Mesenchymal stem cell (in vitro differentiated cells and primary cell): ENCODE results near the gene DEPDC1B.

Experiments
- DNase-seq: peaks from one replicate; pipeline ENCODE4 v3.0.0-alpha.2; 2013
- H2AFZ ChIP-seq: one replicate; pipeline ENCODE4 v1.6.1; 2013; ENCODE audit warnings: low read depth, mild to moderate bottlenecking, control low read depth, inconsistent platforms, low read length, moderate library complexity
- H2AK5ac ChIP-seq: 2 replicates; pipeline ENCODE4 v1.6.1; 2013; ENCODE audit warnings: low read length, moderate library complexity, mild to moderate bottlenecking, inconsistent platforms; ENCODE audit not compliant: severe bottlenecking
- H2BK120ac ChIP-seq: one replicate; pipeline ENCODE4 v1.6.1; 2013; ENCODE audit warnings: low read depth, mild to moderate bottlenecking, inconsistent platforms, low read length, moderate library complexity
- H2BK12ac ChIP-seq, 2 experiments: one replicate each; pipeline ENCODE4 v1.6.1; 2013; ENCODE audit warnings: inconsistent platforms in 2 of 2, low read length in 2 of 2, mild to moderate bottlenecking in 2 of 2, moderate library complexity in 2 of 2, control low read depth in 1 of 2
- H2BK15ac ChIP-seq: one replicate; pipeline ENCODE4 v1.6.1; 2013; ENCODE audit warnings: mild to moderate bottlenecking, low read depth, inconsistent platforms; ENCODE audit not compliant: poor library complexity, severe bottlenecking
- H2BK5ac ChIP-seq: 2 replicates; pipeline ENCODE4 v1.6.1; 2013; ENCODE audit warnings: low read depth, mild to moderate bottlenecking, low read length, control low read depth, inconsistent platforms; ENCODE audit not compliant: poor library complexity, severe bottlenecking
- H3K14ac ChIP-seq, 2 experiments: one replicate each; pipeline ENCODE4 v1.6.1; 2013; ENCODE audit warnings: inconsistent platforms in 2 of 2, low read length in 2 of 2, control low read depth in 1 of 2, mild to moderate bottlenecking in 1 of 2, moderate library complexity in 1 of 2
- H3K18ac ChIP-seq, 2 experiments: one replicate each; pipeline ENCODE4 v1.6.1; 2013; ENCODE audit warnings: inconsistent platforms in 2 of 2, low read length in 2 of 2, control low read depth in 1 of 2, low read depth in 1 of 2, mild to moderate bottlenecking in 1 of 2
- H3K23ac ChIP-seq, 2 experiments: one replicate each; pipeline ENCODE4 v1.6.1; 2013; ENCODE audit warnings: inconsistent platforms in 2 of 2, low read length in 2 of 2, mild to moderate bottlenecking in 2 of 2, moderate library complexity in 2 of 2, control low read depth in 1 of 2
- H3K27ac ChIP-seq: 2 replicates; pipeline ENCODE4 v1.5.1; 2013; ENCODE audit warnings: mild to moderate bottlenecking, moderate library complexity, low read length, control low read depth, inconsistent platforms; ENCODE audit not compliant: poor library complexity, severe bottlenecking
- H3K27me3 ChIP-seq, 2 experiments: 2 replicates each; pipeline versions ENCODE4 v1.6.1 to v1.7.0; 2013; ENCODE audit warnings: low read length in 2 of 2, mild to moderate bottlenecking in 2 of 2, moderate library complexity in 2 of 2, control low read depth in 1 of 2, inconsistent platforms in 1 of 2; ENCODE audit not compliant: control insufficient read depth in 1 of 2, insufficient read depth in 1 of 2
- H3K36me3 ChIP-seq, 2 experiments: 2 replicates each; pipeline versions ENCODE4 v1.6.1 to v1.7.0; 2013; ENCODE audit warnings: low read length in 2 of 2, control low read depth in 1 of 2, inconsistent platforms in 1 of 2, low read depth in 1 of 2, mild to moderate bottlenecking in 1 of 2; ENCODE audit not compliant: insufficient read depth in 2 of 2, control insufficient read depth in 1 of 2
- H3K4ac ChIP-seq, 2 experiments: one replicate each; pipeline ENCODE4 v1.6.1; 2013; ENCODE audit warnings: inconsistent platforms in 2 of 2, low read length in 2 of 2, mild to moderate bottlenecking in 2 of 2, moderate library complexity in 2 of 2, control low read depth in 1 of 2, low read depth in 1 of 2
- H3K4me1 ChIP-seq: 2 replicates; pipeline ENCODE4 v1.6.1; 2013; ENCODE audit warnings: low read depth, low read length, control low read depth; ENCODE audit not compliant: control insufficient read depth, insufficient read depth
- H3K4me2 ChIP-seq: 2 replicates; pipeline ENCODE4 v1.6.1; 2013; ENCODE audit warnings: low read length, mild to moderate bottlenecking, inconsistent platforms; ENCODE audit not compliant: poor library complexity, severe bottlenecking
- H3K4me3 ChIP-seq, 2 experiments: 2 replicates each; pipeline versions ENCODE4 v1.5.1 to v1.7.0; 2013; ENCODE audit warnings: low read length in 2 of 2, mild to moderate bottlenecking in 2 of 2, control low read depth in 1 of 2, low read depth in 1 of 2; ENCODE audit not compliant: insufficient read depth in 1 of 2
- H3K79me1 ChIP-seq: replicated peaks from 2 replicates; pipeline ENCODE4 v1.6.1; 2013; ENCODE audit warnings: mild to moderate bottlenecking, control low read depth, low read length, inconsistent platforms; ENCODE audit not compliant: poor library complexity, severe bottlenecking
- H3K9ac ChIP-seq: 2 replicates; pipeline ENCODE4 v1.7.0; 2013; ENCODE audit warnings: mild to moderate bottlenecking, low read length, moderate library complexity
- H3K9me3 ChIP-seq: 2 replicates; pipeline ENCODE4 v1.7.0; 2013; ENCODE audit warnings: mild to moderate bottlenecking, low read length; ENCODE audit not compliant: control insufficient read depth
- H4K8ac ChIP-seq: one replicate; pipeline ENCODE4 v1.6.1; 2013; ENCODE audit warnings: inconsistent platforms, mild to moderate bottlenecking, low read length, moderate library complexity
- H4K91ac ChIP-seq: one replicate; pipeline ENCODE4 v1.6.1; 2013; ENCODE audit warnings: mild to moderate bottlenecking, low read length, inconsistent platforms
- WGBS: methylation state at CpG from one replicate; pipeline ENCODE4 v1.1.7; 2013; ENCODE audit warnings: mixed read lengths; 5-methylcytosine and 5-hydroxymethylcytosine counted together

The DEPDC1B gene

GRCh38 chr5:60710362-60710761 is 10.4 kb upstream of the DEPDC1B start:
- Histone ChIP-seq H2BK15ac (no peak overlapping the region), H3K4me1 (no peaks in the 10 kb centered on the region), H2BK5ac (no peak overlapping the region), H3K14ac (no peak overlapping the region), H3K18ac (no peak overlapping the region), H3K4me3 (no peak overlapping the region), H3K27me3 (no peaks in the 10 kb centered on the region), H4K91ac (no peak overlapping the region), H3K23ac (no peak overlapping the region), H2AFZ (no peak overlapping the region), H2AK5ac (no peak overlapping the region), H3K79me1 (no peaks in the 10 kb centered on the region), H3K4ac (no peak overlapping the region), H3K27ac (no peak overlapping the region), H3K9me3 (no peaks in the 10 kb centered on the region), H3K4me2 (no peak overlapping the region), H3K36me3 (no peaks in the 10 kb centered on the region), H3K9ac (no peak overlapping the region), H2BK120ac (no peak overlapping the region), H4K8ac (no peak overlapping the region), H2BK12ac (no peak overlapping the region)
- DNase-seq: no peak
- 89% methylated on average over 1 of the region's 3 CpGs for WGBS

GRCh38 chr5:60705144-60705543 is 5.2 kb upstream of the DEPDC1B start:
- no peak overlapping the region for H3K4ac ChIP-seq
- H2AFZ ChIP-seq: no peak overlapping the region
- no peaks in the 10 kb centered on the region for H3K9me3 ChIP-seq
- no peak overlapping the region for H2BK5ac ChIP-seq
- no peak overlapping the region for H4K91ac ChIP-seq
- no peak overlapping the region for H3K4me3 ChIP-seq
- H3K36me3 ChIP-seq: no peaks in the 10 kb centered on the region
- no peak overlapping the region for H2AK5ac ChIP-seq
- H2BK15ac ChIP-seq: no peak overlapping the region
- peaks cover 0 to 7% of the 10 kb centered on the region in 2 experiments for H3K27me3 ChIP-seq
- H3K9ac ChIP-seq: no peak overlapping the region
- H3K4me2 ChIP-seq: no peak overlapping the region
- H3K23ac ChIP-seq: no peak overlapping the region
- no peak overlapping the region for H3K27ac ChIP-seq
- no peak overlapping the region for H3K18ac ChIP-seq
- DNase-seq: no peak
- no peak overlapping the region for H2BK120ac ChIP-seq
- H3K79me1 ChIP-seq: peaks cover 1% of the 10 kb centered on the region
- H4K8ac ChIP-seq: no peak overlapping the region
- H3K4me1 ChIP-seq: no peaks in the 10 kb centered on the region
- H2BK12ac ChIP-seq: no peak overlapping the region
- H3K14ac ChIP-seq: no peak overlapping the region

- Histone ChIP-seq H4K91ac (no peak overlapping the region), H3K9me3 (no peaks in the 10 kb centered on the region), H2AK5ac (no peak overlapping the region), H3K27me3 (peaks cover 0 to 7% of the 10 kb centered on the region in 2 experiments), H4K8ac (no peak overlapping the region), H2BK5ac (no peak overlapping the region), H3K14ac (no peak overlapping the region), H3K4ac (no peak overlapping the region), H2AFZ (no peak overlapping the region), H3K18ac (no peak overlapping the region), H3K4me2 (no peak overlapping the region), H2BK15ac (no peak overlapping the region), H2BK120ac (no peak overlapping the region), H3K4me1 (no peaks in the 10 kb centered on the region), H3K36me3 (no peaks in the 10 kb centered on the region), H3K79me1 (peaks cover 1% of the 10 kb centered on the region), H3K4me3 (no peak overlapping the region), H2BK12ac (no peak overlapping the region), H3K27ac (no peak overlapping the region), H3K23ac (no peak overlapping the region), H3K9ac (no peak overlapping the region)
- no peak for DNase-seq
- WGBS: 98% methylated on average over 2 of the region's 2 CpGs
These were observed 4.0 kb upstream of the DEPDC1B start for GRCh38 chr5:60703944-60704343.

- Histone ChIP-seq H2BK120ac (no peak overlapping the region), H2AFZ (no peak overlapping the region), H3K4me2 (no peak overlapping the region), H2AK5ac (no peak overlapping the region), H3K27me3 (peaks cover 0 to 7% of the 10 kb centered on the region in 2 experiments), H3K9me3 (no peaks in the 10 kb centered on the region), H2BK12ac (no peak overlapping the region), H3K36me3 (no peaks in the 10 kb centered on the region), H2BK15ac (no peak overlapping the region), H3K18ac (no peak overlapping the region), H3K79me1 (peaks cover 1% of the 10 kb centered on the region), H3K4ac (no peak overlapping the region), H3K14ac (no peak overlapping the region), H4K91ac (no peak overlapping the region), H2BK5ac (no peak overlapping the region), H3K27ac (no peak overlapping the region), H3K4me3 (no peak overlapping the region), H3K9ac (no peak overlapping the region), H3K4me1 (no peaks in the 10 kb centered on the region), H4K8ac (no peak overlapping the region), H3K23ac (no peak overlapping the region)
- 93% methylated on average over 7 of the region's 8 CpGs for WGBS
- DNase-seq: no peak
These were observed 1.5 kb upstream of the DEPDC1B start for GRCh38 chr5:60701321-60701968.
